NCI-H2171 (cell line): ENCODE measurements around the gene SLC6A13.

Experiments used
- DNase-seq: peaks from one replicate; lab custom pipeline; 2025; lab: John Stamatoyannopoulos, UW

The SLC6A13 gene

DNA sequence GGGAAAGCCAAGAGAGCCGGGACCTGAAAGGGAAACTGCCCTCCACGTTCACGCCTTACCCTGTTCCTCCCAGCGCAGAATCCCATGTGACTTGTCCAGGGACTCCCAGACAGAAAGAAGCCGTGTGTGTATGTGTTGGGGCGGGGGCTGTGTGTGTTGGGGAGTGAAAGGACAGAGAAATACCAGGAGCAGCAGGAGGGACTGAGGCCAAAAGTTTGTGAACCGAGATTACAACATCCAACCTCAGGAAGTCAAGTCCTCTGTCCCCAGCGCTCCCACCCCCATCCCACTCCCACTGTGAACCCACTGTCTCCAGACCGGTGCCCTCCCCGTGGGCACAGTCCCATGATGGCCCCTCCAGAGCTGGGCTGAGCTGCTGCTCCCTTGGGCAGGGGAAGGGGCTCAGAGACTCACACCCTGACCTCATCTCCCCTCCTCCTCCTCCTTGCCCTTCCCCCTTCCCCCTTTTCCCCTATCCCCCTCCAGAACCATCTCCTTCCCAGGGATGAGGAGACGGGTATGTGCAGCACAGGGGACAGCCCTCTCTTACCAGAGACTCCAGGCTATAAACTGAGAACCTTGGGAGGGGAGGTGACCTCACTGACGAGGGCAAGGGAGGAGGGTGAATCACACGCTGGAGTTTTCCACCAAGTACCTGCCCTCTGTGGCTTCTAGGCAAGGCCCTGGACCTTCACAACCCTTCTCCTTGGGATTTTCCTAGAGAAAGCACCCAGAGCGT, 48.5 kb downstream of the SLC6A13 start, which contains the start of gene SLC6A12:
SLC6A12 (minus strand) TSS at position 155 of the 739 bp plus-strand sequence. CDS start 4,171 bp downstream, outside the sequence.
- DNase-seq = no peak

DNA sequence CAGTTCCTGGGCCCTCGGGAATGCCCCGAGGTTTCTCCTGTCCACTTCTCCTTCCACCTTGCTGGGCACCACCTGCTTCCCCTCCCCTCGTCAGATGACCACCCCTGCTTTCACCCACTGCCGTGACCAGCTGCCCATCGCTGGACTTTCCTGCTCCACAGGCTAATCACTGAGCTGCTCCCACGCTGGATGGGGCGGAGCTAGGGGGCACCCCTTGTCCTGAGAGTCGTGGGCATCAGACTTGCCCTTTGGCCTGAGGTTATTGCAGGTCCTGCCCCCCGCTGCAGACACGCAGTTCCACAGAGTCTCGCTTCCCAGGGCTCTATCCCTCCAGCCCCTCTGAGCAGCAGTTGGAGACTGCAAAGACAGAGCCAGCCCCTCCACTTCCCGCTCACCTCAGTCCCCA, 49.1 kb downstream of the SLC6A13 start:
- DNase-seq = no peak

DNA sequence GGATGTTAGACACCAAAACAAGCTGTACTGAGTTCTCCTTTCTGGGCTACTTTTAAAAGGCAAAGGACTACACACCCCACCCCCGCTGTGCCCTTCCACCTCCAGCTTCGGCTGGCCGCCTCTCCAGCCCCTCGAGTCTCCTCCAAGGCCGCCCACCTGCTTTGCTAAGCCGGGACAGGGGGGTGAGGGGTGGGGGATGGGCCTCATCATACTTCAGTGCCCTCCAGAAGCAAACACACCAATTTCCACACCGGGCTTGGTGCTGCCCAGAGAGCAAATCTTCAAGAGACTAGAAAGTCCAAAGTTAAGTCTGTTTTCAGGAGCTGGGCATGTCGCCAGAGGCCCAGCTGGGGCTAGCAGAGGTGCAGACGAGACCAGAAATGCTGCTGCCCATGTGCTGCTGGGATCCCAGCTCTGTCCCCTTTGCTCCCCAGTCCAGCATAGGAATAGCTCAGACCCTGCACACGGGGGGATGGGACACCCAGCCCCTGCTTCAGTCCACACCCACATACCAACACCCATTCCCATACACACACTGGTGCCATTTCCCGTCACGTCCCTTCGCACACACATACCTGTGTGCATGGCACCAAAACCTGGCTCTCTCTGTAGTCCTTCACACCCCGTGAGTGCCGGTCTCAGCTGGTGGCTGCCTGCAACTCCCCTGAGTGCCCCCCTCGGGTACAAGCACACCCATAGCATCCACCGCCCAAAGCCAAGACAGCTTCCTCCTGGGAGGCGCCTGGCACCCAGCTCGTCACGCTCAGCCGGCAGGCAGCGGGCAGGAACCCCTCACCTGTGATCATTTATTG, 49.7 kb downstream of the SLC6A13 start:
- DNase-seq = no peak

DNA sequence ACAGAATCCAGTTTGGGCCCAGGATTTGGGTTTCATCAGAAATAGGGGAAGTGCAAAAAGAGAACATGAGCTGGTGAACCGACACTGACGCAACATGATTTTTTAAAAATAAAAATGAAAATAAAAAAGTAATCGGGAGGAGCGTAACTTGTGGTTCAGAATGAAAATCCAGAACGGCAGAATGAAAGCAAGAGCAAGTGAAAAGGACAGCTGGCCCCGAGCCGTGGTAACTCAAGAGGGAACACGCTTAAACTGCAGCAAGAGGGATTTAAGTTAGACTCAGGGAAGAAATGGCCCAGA, 50.3 kb downstream of the SLC6A13 start:
- no peak for DNase-seq

DNA sequence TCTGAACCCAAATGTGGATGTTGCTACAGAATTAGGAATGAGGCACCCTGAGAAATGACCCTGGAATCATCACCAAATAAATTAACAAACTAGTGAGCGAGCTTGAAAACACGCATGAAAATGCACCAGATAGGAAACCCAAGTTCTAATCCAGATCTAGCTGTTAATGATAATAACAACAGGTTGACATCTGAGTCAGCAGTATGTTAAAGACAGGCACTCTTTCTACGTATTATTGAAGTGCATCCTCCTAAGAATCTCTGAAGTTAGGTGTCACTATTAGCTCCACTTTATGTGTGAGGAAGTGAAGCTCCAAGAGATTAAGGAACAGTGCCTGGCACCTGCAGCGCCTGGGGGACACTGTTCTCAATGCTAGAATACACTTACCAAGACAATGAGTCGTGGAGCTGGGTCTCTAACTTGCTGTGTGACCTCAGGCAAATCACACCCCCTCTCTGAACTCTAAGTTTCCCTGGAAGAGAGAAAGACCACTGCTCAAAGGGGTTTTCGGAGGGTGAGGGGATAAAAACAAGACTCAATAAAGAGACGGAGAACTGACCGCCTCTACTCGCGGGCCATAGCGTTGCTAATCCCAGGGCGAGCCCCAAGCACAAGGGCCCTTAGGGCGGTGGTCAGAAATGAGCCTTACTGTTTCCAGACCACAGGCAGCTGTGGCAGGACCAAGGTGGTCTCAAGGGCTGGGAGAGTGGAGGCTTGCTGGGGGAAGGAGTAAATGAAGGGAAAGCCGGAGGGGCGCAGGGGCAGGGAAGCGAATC, 50.8 kb downstream of the SLC6A13 start:
- DNase-seq = no peak

DNA sequence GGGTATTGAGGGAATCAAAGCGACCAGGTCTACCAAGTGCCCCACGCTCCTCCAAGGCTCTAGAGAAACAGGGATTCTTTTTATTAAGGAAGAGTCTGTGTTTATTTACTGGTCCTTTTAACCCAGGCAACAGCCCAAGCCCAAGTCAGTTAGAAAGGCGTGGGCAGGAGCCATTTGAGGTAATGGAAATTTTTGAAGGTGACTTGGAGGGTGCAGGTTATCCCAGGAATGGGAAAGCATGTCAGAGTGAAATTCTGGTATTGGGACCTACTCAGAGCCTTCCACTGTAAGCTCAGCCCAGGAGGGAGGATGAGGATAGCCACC, 51.5 kb downstream of the SLC6A13 start:
- DNase-seq = no peak

DNA sequence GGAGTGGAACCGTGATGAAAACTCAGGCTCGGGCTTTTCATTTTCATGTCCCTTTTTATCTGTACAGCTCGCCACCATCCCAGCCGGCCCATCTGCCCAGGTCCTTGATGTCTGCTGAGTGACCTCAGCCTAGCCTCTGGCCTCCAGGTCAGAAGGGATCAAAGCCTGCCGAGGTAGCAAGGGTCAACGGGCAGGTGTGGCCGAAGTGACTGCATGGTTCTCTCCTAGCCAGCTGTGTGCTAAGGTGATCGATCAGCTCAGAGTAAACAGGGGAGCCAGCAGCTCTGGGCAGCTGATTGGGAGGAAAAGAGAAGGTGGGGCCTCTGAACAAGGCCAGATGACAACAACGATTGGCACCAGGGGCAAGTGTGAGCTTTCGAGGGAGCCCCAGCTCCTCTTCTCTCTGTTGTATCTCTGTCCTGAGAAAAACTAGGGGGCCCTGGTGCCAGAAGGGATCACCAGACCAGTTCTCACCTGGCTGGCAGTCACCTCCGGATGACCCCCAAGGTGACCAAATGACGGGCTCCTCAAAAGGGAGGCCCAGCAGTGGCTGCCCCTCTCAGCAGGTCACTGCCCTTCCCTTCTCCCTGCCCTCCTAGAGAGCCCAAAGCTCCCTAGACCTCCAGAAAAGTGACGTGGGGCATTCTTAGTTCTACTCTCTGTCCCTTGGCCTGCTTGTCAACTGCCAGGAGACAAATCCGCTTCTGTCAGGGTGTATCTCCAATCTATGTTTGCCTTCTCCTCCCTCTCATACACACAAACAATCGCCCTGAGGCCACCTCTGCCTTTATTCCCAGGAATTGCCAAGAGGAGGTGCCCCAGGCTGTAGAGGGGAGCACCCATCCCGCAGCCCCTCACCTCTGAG, 52.1 kb downstream of the SLC6A13 start:
- DNase-seq = no peak

DNA sequence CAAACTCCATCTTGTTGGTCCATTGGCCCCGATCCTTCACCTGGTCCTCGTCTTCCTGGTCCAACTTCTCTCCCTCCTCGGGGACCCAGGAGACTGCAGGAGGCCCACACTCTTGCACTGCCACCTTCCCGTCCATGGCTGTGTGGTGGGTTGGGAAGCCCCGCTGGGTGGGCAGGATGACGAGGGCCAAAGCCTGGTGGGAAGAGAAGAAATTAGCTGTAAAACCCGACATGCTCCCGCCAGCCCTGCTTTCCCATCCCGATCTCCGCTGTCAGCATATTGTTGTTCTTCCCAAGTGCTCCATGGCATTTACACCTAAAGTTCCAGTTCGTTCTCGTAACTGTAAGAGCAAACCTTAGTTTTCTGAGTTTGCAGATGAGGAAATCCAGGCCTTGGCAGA, 52.8 kb downstream of the SLC6A13 start:
- no peak for DNase-seq

DNA sequence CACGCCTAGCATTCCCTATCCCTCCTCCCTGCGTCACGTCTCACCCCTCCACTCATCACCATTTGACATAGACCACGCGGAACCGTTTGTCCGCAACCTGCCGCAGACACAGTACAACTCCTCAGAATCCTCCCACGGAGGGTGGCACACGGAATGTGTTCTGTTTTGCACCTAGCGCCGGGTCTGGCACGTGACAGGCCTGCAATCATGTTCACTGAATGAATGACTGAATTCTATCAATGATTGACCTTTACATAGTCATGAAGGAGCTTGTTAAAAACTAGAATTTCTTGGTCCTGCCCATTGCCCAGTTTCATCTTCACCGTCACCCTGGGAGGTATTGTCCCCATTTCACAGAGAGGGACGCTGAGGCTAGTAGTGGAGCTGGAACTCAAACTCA, 53.4 kb downstream of the SLC6A13 start:
- no peak for DNase-seq

DNA sequence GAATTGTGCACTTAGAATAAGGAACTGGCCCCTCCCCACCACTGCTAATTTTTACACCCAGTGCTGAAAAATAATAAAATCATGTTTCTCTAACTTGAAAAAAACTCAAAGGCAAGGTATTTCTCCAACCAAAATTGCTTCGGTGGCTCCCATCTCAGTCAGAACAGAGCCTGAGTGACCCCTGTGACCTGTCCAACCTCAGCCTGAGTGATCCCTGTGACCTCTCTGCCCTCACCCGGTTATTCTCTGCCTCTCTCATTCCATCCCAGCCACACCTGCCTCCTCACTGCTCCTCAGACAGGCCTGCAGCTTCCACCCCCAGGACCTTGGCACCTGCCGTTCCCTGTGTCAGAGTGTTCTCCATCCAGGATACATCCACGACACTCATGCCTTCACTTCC, 53.8 kb downstream of the SLC6A13 start:
- DNase-seq = no peak

DNA sequence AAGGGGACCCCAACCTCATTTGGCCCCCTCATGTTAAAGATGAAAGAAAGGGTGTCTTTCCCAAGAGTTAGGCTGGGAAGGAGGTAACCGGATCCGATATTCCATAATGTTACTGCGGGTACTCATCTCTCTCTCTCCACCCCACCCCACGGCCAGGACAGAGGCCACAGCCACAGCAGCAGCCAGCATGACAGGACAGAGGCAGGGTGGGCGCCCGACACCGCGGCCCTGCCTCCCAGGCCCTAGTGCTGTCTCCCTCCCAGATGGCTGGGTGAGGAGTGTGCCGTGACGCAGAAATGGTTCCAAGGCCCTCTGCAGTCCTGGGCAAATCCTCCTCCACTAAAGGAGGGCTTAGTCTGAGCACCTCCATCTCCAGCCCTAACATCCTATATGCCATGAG, 54.8 kb downstream of the SLC6A13 start:
- no peak for DNase-seq

DNA sequence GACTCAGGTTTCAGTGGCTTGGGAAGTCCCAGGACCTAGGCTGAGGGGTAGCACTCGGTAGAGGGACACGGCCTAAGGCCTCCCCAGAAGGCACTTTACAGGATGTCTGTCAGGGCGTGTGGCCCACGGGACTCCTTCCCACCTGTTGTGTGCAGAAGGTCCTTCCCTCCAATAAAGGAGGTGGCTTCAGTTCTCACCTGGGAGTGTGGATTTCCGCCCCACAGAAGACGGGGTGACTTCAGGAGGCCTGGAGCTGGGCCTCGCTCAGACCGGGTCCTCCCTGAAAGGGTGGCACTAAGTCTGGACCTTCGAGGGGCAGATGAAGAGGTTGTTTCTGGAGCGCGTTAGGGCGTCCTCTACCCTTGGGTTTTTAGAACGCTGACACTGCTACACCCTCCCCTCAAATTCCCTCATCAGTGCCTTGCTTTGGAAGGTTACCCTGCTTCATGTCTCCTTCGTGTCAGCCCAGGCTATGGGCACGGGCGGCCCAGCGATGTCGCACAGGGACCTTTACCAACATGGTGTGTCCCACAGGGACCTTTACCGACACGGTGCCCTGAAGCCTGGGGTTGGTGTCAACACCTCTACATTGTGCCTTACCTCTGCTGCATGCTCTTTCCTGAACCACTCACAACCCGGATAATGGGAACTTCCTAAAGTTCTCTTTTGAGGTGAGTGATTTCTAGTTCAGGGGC, 55.7 kb downstream of the SLC6A13 start:
- DNase-seq = no peak

DNA sequence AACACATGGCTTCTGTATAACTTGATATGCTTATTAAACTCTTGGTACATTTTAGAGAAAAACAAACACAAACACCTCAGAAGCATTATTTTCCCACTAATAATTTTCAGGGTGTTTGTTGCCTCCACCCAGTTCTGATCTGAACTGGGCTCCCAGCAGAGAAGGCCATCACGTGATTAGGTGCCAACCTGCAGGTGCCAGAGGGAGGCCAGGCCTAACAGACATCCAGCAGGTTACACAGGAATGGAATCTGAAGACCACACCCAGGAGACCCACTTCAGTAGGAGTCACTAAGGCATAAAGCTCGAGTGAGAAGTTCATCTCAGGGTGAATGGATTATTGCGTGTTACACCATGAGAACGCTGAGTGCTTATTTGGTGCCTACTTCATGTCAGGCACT, 57.6 kb downstream of the SLC6A13 start:
- no peak for DNase-seq

DNA sequence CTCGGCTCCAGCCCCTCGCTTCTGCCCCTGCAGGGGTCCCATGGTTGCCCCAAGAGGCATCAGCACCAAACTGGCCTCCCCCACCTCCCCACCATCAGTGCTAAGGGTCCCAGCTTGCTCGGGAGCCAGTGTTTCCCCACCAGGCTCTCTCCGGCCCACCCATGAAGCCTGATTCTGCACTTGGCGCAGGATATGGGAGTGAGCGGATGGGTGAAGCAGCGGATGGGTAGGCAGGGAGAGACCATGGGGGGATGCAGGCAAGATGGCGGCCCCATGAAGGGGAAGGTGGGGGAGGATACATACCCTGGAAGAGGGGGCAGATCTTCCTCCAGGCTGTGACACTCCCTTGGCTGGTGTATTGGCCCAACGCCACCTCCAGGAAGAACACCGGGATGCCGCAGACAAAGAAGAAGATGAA, 58.4 kb downstream of the SLC6A13 start:
- no peak for DNase-seq

DNA sequence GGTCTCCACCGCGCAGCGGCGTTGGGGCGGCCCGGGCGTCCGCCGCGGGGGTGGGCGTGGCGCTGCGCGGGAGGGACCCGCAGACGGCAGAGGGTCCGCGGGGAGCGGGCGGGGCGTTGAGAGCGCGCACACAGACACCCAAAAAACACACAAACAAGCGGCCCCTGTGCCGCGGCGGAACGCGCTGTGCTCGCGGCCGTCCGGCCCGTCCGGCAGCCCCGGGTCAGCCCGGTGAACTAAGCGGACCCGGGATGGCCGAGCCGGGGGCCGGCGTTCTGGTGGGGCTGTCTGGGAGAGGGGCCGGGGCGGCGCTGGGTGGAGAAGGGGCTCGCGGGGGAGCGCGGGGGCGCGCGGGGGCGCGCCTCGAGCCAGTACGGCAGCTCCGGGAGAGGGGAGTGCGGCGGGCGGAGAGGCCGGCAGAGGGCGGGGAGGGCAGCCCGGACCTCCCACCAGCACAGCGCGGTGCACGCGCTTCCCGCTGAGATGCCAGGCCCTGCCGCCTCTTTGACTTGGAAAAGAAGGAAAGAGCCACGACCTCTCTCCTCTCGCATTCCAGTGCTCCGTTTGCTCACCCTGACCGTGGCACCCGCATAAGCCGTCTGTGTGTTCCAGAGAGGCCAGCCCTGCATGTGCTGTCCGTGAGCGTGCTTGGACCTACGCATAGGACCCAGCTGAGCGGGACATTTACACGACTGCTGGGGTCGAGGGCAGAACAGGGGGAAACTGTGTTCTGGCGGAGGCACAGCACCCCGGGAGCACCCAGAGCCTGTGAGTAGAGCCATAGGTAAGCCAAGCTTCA, 59.0 kb downstream of the SLC6A13 start:
- no peak for DNase-seq

DNA sequence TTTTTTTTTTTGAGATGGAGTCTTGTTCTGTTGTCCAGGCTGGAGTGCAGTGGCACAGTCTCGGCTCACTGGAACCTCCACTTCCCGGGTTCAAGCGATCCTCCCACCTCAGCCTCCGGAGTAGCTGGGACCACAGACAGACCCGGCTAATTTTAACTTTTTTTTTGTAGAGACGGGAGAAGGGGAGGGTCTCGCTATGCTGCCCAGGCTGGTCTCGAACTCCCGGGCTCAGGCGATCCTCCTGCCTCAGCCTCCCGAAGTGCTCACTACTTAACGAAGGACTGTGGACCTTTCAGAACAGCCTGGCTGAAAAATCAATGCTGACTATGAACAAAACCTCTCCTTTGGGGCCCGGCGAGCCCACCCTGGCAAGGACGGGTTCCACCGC, 59.6 kb downstream of the SLC6A13 start:
- no peak for DNase-seq

DNA sequence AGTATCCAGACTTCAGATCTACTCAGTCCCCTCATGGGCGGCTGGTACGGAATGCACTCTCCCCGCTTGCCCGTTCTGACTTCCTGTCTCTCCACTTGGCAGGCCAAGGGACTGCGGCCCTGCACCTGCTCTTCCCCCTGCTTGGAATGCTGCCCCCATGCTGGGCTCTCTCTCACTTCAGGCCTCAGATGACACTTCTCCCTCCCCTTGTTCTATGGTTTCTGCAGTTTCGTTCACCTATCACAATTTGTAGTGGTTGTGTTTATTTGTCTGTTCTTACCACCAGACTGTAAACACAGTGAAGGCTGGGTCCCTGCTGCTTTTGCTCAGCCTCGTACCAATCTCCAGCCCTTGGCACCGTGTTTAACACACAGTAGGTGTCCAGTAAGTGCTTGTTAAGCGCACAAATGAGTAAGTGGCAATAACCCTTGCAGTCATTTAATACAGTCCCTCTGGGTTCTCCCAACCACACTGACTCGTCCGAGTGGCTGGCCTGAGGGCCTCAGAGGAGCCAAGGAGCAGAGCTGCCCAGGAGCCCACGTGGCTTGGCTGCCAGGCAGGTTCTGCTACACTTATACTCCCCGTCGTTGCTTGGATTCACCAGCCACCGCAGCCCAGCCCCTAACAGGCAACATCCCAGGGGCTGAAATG, 60.4 kb downstream of the SLC6A13 start:
- no peak for DNase-seq

DNA sequence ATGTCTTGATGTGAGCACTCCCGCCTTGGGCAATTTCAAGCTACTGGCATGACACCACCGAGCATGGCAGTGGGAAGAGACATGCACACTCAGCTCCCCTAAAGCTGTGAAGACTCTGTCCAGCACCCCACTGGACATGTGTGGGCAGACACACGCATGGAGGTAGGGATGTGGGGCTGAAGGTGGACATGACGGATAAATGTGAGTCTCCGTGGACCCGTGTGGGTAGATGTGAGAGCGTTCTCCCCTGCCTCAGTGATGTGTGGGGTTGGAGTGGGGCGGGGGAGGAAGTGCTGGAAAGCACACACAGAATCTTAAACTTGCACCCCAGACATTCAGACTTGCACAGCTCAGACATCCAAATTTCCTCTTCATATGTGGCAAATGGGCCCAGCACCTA, 61.3 kb downstream of the SLC6A13 start:
- DNase-seq = no peak

DNA sequence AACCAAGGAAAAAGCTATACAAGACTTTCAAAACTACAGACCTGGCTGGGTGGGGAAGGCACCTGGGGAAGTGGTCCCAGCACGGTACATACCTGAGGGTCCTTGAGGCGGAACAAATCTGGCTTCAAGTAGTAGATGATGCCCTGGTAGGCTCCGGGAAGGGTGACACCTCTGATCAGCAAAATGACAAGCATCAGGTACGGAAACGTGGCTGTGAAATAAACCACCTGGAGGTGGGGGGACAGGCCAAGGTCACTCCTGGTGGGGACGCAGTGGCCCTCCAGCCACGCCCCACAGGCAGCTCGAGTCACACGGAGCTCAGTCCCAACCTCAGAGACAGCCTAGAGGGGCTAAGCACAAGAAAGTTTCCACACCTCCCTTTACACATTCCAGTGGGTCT, 63.9 kb downstream of the SLC6A13 start:
- no peak for DNase-seq
